Uterus (tissue), 4 donors: Measurements from ENCODE around the gene WDR27. TPM values are rescaled to one million over a fixed set of nuclear protein-coding genes. Genes with fewer than 3 reads are reported as not detected.

Source experiments
- DNase-seq, 2 donors: peaks; one replicate each; pipeline ENCODE4 v3.0.0-alpha.2; 2019 to 2020
- H3K27ac ChIP-seq, 2 donors: fragments of 200-600 bp; sonication (generic); 1 replicate in 1 of 2; 2 replicates in 1 of 2; pipeline ENCODE4 v1.5.1; 2016 to 2018
- H3K27me3 ChIP-seq, 2 donors: fragments of 200-600 bp; sonication (generic); one replicate each; pipeline ENCODE4 v1.5.1; 2018 to 2019; ENCODE audit warnings: control low read depth in 1 of 2
- H3K36me3 ChIP-seq, 2 donors: fragments of 200-600 bp; sonication (generic); one replicate each; pipeline ENCODE4 v1.5.1; 2019; ENCODE audit warnings: control low read depth in 1 of 2
- H3K4me1 ChIP-seq, 2 donors: fragments of 200-600 bp; sonication (generic); one replicate each; pipeline ENCODE4 v1.5.1; 2018 to 2019; ENCODE audit warnings: control low read depth in 1 of 2
- H3K4me3 ChIP-seq, 2 donors: fragments of 200-600 bp; sonication (generic); 1 replicate in 1 of 2; 2 replicates in 1 of 2; pipeline ENCODE4 v1.5.1; 2018 to 2019; ENCODE audit warnings: mild to moderate bottlenecking in 1 of 2
- H3K9me3 ChIP-seq, 2 donors: fragments of 200-600 bp; sonication (generic); one replicate each; pipeline ENCODE4 v1.5.1; 2019; ENCODE audit warnings: control low read depth in 1 of 2
- CTCF ChIP-seq, 4 experiments: fragments of 200-600 bp in 2 of 4; fragments of 450-650 bp in 2 of 4; sonication (generic) in 2 of 4; IDR thresholded peaks; one replicate each; pipeline ENCODE4 v1.5.1; 2016 to 2019; ENCODE audit warnings: antibody characterized with exemption in 4 of 4, mild to moderate bottlenecking in 2 of 4, moderate library complexity in 1 of 4
- POLR2A ChIP-seq, 2 donors: fragments of 450-650 bp; IDR thresholded peaks; one replicate each; pipeline ENCODE4 v1.6.1; 2016; ENCODE audit warnings: antibody characterized with exemption in 2 of 2, mild to moderate bottlenecking in 1 of 2, moderate library complexity in 1 of 2
- intact Hi-C: fragments of 100-400 bp; cut with DNase I; formaldehyde crosslinking; loops from one replicate; pipeline ENCODE4 v1.15.1; 2023; ENCODE audit warnings: low total_unique reads
- total RNA-seq, 4 donors: library from RNA; depleted of rRNA in 3 of 4; stranded (reverse); fragments of >200 nt in 3 of 4; gene quantifications; one replicate each; pipeline versions ENCODE4 v1.1.0 to v1.2.4, GENCODE V29; 2014 to 2023
- donor health status: DM: yes; HTN: yes; CAD: no.

The WDR27 gene
- total RNA-seq, 4 donors from 2014 or later = 41.8 to 69.7 (median 59.7) TPM

- TF ChIP-seq CTCF (IDR thresholded peaks at IDR 0.05) (no peak), POLR2A (IDR thresholded peaks at IDR 0.05) (no peak)
- Histone ChIP-seq H3K27me3 (no peaks in the 10 kb centered on the region), H3K4me1 (no peaks in the 10 kb centered on the region), H3K9me3 (no peaks in the 10 kb centered on the region), H3K4me3 (no peak overlapping the region), H3K27ac (no peak overlapping the region), H3K36me3 (no peaks in the 10 kb centered on the region)
- intact Hi-C loops = no loop called here
- no peak for DNase-seq
Measured at GRCh38 chr6:169623343-169623742, 78.5 kb downstream of the WDR27 start.

- no peaks in the 10 kb centered on the region for H3K4me1 ChIP-seq
- H3K27ac ChIP-seq = no peak overlapping the region
- TF ChIP-seq POLR2A (IDR thresholded peaks at IDR 0.05) (no peak), CTCF (IDR thresholded peaks at IDR 0.05) (no peak)
- H3K4me3 ChIP-seq = no peak overlapping the region
- no peaks in the 10 kb centered on the region for H3K36me3 ChIP-seq
- no peaks in the 10 kb centered on the region for H3K9me3 ChIP-seq
- H3K27me3 ChIP-seq = no peaks in the 10 kb centered on the region
- intact Hi-C loops = no loop called here
- DNase-seq = no peak
Measured at GRCh38 chr6:169622618-169623017, 79.2 kb downstream of the WDR27 start.

- Histone ChIP-seq H3K27ac (no peak overlapping the region), H3K4me3 (no peak overlapping the region), H3K27me3 (no peaks in the 10 kb centered on the region), H3K4me1 (no peaks in the 10 kb centered on the region), H3K9me3 (no peaks in the 10 kb centered on the region), H3K36me3 (no peaks in the 10 kb centered on the region)
- no peak for TF ChIP-seq POLR2A (IDR thresholded peaks at IDR 0.05)
- TF ChIP-seq CTCF (IDR thresholded peaks at IDR 0.05) = no peak
- intact Hi-C loops = no loop called here
- DNase-seq = no peak
Measured at GRCh38 chr6:169621311-169621710, 80.5 kb downstream of the WDR27 start.

- H3K27me3 ChIP-seq = no peaks in the 10 kb centered on the region
- no peak overlapping the region for H3K27ac ChIP-seq
- TF ChIP-seq POLR2A (IDR thresholded peaks at IDR 0.05) (no peak), CTCF (IDR thresholded peaks at IDR 0.05) (no peak)
- DNase-seq = no peak
- no peaks in the 10 kb centered on the region for H3K4me1 ChIP-seq
- H3K36me3 ChIP-seq = no peaks in the 10 kb centered on the region
- intact Hi-C loops = no loop called here
- no peak overlapping the region for H3K4me3 ChIP-seq
- H3K9me3 ChIP-seq = no peaks in the 10 kb centered on the region
Measured at GRCh38 chr6:169620171-169621130, 81.4 kb downstream of the WDR27 start.

GRCh38 chr6:169619650-169620049 lies 82.2 kb downstream of the WDR27 start:
- DNase-seq = no peak
- intact Hi-C loops = no loop called here
- Histone ChIP-seq H3K4me1 (no peaks in the 10 kb centered on the region), H3K27ac (no peak overlapping the region), H3K36me3 (peaks cover 0 to 3% of the 10 kb centered on the region in 2 donors), H3K9me3 (no peaks in the 10 kb centered on the region), H3K4me3 (no peak overlapping the region), H3K27me3 (no peaks in the 10 kb centered on the region)
- TF ChIP-seq POLR2A (IDR thresholded peaks at IDR 0.05) (no peak), CTCF (IDR thresholded peaks at IDR 0.05) (no peak)
